ENCODE data around the gene STK32C.
"Not testable (repeated sequence)": the region's sequence is repeated elsewhere in the genome, so short reads cannot be mapped to it uniquely, and the experiment has no call there.

The STK32C gene

DNA sequence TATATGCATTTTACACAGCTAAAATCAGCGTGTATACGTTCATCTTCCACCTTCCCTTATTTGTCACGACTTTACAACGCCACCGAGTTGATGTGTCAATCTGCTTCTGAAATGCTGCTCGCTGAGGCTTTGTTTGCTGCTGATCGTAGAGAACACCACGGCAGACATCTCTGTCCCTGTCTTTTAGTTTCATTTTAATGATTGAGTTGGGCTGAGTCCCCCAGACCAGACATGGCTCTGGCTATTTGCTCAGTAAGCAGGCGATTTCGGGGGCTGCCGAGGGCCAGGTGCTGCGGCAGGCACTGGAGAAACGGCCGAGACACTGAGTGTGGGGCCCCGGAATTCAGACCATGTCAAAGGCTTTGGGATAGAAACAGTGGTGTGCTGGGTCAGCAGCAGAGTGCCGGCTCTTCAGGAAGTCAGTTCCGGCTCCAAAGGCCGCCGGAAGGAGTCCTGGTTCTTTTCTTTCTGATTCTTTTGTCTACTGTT lies 29.2 kb upstream of the STK32C start:
- DNase-seq = no peak

GRCh38 chr10:132336064-132336746 lies 28.5 kb upstream of the STK32C start:
- no peak for DNase-seq

GRCh38 chr10:132335189-132336063 lies 27.7 kb upstream of the STK32C start:
- no peak for DNase-seq

GRCh38 chr10:132334631-132335188 lies 27.0 kb upstream of the STK32C start:
- no peak for DNase-seq

DNA sequence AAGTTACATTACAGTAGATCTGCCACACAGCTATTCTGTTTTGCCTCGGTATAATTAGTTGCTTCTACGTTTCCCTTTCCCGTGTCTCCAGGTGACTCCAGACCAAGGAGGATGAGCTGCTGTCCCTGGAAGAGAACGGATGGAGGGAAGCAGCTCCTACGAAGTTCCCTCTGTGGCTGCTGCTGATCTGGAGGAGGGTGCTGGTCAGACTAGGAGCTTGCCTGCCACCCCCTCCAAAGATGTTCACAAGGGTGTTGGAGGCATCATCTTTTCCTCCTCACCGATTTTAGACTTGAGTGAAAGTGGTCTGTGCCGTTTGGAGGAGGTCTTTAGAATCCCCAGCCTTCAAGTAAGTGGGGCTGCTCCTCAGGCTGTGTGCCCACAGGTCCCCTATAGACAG lies 25.6 kb upstream of the STK32C start:
- no peak for DNase-seq

DNA sequence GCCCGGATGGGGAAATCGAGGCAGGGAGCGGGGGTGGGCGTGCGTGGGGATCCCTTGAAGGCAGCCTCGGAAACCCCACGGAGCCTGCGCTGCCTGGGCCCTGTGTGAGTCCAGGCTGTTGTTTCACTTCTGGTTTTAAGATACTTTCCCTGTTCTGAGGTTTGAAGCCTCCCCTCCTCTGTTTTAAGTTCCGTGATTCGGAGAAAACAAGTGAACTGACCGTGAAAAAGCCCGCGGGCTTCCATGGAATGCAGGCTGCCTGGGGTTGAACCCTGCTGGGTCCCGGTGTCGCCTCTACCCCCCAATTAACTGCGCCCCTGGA lies 24.6 kb upstream of the STK32C start:
- no peak for DNase-seq

DNA sequence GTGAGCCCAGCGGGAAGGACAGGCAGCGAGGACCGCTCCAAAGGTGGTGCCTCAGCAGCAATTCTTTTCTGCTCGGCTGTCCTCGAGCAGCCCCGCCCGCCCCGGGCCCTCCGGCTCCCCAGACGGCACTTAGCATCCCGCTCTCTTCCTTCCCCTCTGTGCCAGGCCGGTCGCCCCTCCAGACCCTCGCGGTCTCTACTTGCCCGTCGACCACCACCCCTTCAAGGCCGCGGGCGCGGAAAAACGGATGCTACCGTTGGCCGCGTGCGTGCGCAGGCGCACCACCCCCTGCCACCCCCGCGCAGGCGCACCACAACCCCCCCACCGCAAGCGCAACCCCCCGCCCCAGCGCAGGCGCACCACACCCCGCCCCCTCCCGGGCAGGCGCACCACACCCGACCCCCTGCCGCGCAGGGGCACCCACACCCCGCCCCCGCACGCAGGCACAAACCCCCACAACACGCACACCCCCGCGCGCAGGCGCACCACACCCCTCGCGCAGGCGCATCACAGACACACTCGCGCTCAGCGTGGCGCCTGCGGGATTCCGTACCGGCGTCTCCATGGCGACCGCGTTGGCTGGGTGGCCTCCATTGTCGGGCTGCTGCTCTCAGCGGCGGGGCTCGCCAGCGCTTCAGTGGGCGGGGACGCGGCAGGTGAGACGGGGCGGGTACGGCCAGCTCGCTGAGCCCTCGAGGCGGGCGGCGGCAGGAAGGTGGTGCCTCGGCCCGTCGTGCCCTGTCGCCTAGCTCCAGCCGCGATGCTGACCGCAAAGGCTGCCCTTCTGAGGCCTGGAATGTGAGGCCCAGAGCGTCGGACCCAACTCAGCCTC lies 24.1 kb upstream of the STK32C start, which contains the start of gene LRRC27:
TSS of gene LRRC27 (plus strand) at position 593 of the 832 bp plus-strand sequence. CDS start 1,332 bp downstream, outside the sequence.
- peak; percentile 94 for DNase-seq

DNA sequence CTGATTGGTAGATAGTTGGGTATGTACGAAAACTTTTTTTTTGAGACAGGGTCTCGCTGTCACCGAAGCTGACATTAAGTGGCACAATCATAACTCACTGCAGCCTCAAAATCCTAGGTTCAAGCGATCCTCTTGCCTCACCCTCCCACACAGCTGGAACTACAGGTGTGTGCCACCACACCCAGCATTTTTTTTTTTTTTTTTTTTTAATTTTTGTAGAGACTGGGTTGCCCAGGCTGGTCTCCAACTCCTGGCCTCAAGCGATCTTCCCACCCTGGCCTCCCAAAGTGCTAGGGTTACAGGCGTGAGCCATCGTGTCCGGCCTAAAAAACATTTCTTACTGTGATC lies 22.7 kb upstream of the STK32C start:
- no peak for DNase-seq

DNA sequence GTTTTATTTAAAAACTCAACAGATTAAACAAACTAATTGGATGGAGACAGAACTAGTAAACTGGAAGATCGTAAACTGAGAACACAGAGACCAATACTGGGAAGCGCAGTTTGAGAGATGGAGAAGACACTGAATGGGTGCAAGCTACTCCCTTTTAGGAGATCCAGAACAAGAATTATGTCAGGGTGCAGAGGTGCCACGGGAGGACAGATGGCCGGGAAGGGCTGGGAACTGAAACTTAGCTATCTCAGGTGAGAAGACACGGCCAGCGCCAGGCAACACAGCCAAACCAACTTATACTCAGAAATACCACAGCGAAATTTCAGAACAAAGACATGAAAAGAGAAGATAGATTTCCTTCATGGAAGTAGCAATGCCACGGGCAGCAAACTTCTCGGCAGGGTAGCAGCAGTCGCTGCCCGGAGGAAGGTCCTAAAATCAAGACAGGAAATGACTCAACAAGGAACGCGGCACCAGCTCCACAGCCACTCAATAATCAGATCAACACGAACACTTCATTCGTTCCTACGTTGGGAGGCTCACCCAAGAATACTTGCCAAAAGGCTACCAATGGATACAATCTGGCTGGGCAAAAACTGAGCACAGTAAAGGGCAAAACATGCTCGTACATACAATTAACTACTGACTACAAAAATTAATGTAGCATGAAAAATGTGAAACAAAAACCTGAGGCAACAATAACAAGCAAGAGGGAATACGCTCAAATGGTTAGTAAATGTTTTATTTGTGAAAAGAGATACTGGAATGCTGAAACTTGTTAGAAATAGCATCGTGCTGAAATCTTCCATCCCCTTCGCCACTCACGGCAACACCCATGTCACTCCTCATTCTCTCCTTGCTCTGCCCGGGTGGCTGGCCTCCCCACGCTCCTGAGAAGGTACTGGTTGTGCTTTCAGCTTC lies 22.1 kb upstream of the STK32C start:
- DNase-seq = no peak

DNA sequence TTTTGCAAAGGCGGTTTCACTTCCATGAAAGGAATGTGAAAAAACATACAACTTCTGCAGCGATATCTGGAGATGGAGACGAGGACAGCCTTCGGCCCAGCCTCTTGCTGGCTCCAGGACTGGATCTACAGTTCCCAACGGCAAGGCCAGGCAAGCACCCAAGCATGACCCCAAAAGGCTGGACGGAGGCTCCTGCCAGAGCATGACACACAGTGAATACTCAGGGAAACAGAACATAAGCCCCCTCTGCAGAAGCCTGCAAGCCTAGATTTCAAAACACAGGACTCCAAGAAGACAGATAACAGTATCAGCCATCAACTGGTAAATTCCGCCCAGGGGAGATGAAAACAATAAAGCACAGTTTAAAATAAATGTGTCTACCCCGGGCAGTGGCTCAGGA lies 21.0 kb upstream of the STK32C start:
- DNase-seq = no peak

DNA sequence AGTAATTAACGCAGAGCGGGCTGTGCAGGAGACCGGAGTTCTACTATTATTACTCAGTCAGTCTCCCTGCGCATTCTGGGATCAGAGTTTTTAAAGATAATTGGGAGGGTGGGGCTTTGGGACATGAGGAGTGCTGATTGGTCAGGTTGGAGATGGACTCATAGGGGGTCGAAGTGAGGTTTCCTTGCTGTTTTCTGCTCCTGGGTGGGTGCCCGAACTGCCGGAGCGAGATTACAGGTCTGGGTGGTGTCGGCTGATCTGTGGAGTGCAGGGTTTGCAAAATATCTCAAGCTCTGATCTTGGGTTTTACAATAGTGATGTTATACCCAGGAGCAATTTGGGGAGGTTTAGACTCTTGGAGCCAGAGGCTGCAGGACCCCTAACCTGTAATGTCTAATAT lies 20.4 kb upstream of the STK32C start:
- DNase-seq = no peak

DNA sequence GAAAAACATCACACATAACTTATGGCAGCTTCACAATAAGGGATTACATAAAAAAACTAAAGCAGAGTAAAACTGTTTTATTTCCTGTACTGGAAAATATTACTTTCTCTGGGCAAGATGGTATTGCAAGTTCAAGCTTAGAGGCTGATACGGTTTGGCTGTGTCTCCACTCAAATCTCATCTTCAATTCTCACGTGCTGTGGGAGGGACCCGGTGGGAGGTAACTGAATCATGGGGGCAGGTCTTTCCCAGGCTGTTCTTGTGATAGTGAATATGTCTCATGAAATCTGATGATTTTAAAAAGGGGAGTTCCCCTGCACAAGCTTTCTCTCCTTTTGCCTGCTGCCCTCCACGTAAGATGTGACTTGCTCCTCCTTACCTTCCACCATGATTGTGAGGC lies 19.2 kb upstream of the STK32C start:
- no peak for DNase-seq

GRCh38 chr10:132326344-132326889 lies 18.7 kb upstream of the STK32C start:
- DNase-seq = no peak

DNA sequence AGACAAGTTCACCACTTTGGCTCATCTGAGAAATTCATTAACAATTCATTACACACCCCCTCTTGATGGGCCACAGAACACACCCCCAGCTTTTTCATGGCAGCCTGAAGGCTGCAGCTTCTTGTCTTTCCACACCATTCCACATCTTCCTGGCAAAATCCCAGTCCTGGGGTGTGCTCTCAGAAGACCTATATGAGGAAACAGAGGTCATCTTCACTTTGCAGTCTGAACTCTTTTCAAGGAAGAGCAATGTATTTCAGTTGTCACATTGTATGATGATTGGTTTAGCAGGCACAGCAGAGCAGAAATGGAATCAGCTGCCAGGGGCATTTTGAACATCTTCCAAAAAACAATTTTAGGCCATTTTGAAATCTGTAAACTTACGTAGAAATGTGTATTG lies 16.4 kb upstream of the STK32C start:
- DNase-seq = no peak

DNA sequence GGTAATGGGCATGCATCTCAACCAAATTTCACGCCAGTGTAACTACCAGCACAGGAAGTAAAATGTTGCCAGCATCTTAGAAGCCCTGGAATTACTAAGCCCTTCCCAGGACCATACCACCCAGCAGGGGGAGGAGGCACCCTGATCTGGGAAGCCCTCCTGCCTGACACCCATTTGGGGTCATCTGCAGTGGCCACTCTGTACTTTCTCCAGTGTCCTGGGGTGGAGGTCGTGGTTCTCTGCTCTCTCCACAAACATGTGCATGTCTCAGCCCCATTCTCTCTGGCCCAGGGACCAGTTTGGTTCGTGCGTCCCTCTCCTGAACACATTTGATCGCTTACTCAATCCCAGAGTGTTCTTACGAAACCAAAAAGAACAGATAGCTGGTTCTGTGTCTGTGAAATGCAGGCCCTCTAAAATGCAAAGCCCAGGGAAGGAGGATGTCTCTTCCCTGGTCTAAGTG lies 14.9 kb upstream of the STK32C start:
- no peak for DNase-seq

DNA sequence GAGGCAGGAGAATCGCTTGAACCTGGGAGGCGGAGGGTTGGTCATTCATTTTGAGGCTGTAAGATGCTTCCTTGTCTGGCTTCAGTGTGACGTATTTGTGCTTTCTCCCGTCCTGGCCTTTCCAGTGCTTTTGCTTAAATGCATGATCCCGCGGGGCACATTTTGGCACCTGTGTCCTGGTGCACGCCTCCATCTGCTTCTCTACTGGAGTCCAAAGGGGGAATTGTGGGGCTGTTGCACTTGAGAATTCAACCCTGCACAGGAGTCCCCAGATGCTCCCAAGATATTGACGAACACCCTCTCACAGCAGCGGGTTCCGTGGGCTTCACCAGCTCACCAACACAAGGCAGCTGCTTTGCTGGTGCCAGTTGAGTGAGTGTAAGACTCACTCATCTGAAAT lies 14.0 kb upstream of the STK32C start:
- DNase-seq = no peak

DNA sequence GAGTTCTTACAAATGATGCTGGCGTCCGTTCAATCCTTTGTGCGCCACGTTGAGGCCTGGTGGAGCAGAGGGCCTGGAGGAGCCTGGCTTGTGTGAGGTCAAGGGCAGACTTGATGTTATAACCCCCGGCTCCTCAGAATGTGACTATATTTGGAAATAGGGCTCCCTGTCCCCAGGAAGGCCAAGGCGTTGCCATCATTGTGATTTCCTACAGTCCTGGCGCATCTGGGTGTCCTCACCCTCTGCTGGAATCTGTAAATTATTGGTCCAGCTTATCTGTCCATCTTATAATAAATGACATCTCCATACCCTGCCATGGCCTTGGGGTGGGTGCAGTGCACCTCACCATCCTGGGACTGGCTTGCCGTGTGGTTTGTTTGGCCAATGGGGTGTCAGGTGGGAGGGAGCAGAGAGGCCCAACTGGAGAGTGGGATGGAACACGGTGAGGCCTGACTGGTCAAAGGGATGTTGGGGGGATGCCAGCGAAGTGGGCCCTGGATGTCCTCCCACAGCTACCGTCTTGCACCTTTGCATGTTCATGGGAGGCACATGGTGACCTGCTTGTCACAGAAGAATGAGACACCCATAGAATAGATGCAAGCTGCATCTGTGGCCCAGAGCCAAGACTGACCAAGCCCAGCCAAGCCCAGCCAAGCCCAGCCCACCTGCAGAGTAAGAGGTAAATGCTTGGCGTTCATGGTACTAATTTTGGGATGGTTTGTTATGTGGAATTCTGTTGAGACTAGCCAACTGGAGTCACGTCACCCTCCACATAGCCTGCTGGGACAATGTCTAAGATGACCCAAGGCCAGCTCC lies 13.1 kb upstream of the STK32C start:
- DNase-seq = no peak

GRCh38 chr10:132319853-132320653 lies 12.3 kb upstream of the STK32C start:
- no peak for DNase-seq

DNA sequence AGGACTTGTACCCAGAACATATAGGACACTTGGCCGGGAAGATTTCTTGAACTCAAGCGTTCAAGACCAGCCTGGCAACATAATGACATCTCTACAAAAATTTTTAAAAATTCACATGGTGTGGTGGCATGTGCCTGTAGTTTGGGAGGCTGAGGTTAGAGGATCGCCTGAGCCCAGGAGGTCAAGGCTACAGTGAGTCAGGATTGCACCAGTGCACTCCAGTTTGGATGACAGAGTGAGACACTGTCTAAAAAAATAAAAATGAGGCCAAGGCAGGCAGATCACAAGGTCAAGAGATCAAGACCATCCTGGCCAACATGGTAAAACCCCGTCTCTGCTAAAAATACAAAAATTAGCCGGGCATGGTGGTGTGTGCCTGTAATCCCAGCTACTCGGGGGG lies 9.7 kb upstream of the STK32C start:
- not testable (repeated sequence) for DNase-seq

DNA sequence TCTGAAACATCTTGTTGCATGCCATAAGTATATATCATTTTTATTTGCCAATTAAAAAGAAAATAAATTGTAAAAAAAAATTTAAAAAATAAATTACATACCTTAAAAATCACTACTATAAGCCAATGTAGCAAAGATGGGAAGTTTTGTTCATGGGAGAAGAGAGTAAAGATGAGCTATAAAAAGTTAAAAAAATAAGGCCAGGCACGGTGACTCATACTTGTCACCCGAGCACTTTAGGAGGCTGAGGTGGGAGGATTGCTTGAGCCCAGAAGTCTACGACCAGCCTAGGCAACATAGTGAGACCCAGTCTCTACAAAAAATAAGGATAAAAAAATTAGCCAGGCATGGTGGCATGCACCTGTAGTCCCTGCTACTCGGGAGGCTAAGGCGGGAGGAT lies 8.4 kb upstream of the STK32C start:
- DNase-seq = no peak
